Body of pancreas (tissue), 4 donors: ENCODE results near the gene CYP11A1.

Experiments used
- POLR2A ChIP-seq, 3 donors: fragments of 450-650 bp; IDR thresholded peaks; one replicate each; pipeline ENCODE4 v1.6.1; 2016; ENCODE audit warnings: antibody characterized with exemption in 3 of 3, mild to moderate bottlenecking in 2 of 3
- TF ChIP-seq, protein P1 (sequence below), 7 experiments: fragments of 450-650 bp in 4 of 7; fragments of 200-600 bp in 3 of 7; sonication (generic) in 3 of 7; IDR thresholded peaks; one replicate each; pipeline ENCODE4 v1.5.1; 2016 to 2019; ENCODE audit warnings: antibody characterized with exemption in 7 of 7

DNA sequence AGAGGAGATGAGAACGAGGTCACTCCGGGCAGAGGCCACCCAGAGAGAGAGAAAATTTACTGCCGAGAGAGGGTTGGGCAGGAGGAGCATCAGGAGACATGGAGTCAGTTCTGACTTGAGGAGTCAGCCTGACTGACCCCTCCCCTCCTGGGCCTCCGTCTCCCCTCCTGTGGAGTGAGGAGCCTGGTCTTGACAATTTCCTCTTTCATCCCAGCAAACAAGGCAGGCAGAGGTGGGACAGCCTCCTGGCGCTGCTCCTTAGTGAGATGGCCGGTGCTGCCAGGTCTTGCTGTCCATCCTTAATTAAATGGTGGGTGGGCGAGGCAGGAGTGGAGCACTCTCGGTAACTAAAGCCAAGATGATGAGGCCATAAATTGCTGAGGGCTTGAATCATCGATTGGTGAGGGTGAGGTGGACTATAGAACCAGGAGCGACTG lies 60.6 kb downstream of the CYP11A1 start:
- TF ChIP-seq, protein P1, sequence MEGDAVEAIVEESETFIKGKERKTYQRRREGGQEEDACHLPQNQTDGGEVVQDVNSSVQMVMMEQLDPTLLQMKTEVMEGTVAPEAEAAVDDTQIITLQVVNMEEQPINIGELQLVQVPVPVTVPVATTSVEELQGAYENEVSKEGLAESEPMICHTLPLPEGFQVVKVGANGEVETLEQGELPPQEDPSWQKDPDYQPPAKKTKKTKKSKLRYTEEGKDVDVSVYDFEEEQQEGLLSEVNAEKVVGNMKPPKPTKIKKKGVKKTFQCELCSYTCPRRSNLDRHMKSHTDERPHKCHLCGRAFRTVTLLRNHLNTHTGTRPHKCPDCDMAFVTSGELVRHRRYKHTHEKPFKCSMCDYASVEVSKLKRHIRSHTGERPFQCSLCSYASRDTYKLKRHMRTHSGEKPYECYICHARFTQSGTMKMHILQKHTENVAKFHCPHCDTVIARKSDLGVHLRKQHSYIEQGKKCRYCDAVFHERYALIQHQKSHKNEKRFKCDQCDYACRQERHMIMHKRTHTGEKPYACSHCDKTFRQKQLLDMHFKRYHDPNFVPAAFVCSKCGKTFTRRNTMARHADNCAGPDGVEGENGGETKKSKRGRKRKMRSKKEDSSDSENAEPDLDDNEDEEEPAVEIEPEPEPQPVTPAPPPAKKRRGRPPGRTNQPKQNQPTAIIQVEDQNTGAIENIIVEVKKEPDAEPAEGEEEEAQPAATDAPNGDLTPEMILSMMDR (IDR thresholded peaks at IDR 0.05), result no peak
- no peak for TF ChIP-seq POLR2A (IDR thresholded peaks at IDR 0.05)
